Measurements from ENCODE around the gene NASP.
"Not testable (repeated sequence)": the region's sequence is repeated elsewhere in the genome, so short reads cannot be mapped to it uniquely, and the experiment has no call there.

The NASP gene

GRCh38 chr1:45569962-45570581 lies 13.8 kb upstream of the NASP start:
- DNase-seq, result peak; percentile 79

GRCh38 chr1:45570631-45571030 lies 13.2 kb upstream of the NASP start:
- no peak for DNase-seq

GRCh38 chr1:45573231-45573804 lies 10.5 kb upstream of the NASP start:
- no peak for DNase-seq

GRCh38 chr1:45574105-45574626 lies 9.7 kb upstream of the NASP start:
- DNase-seq, result no peak

GRCh38 chr1:45583264-45583665 lies 576 bp upstream of the NASP start:
- DNase-seq, result peak; percentile 98

GRCh38 chr1:45584351-45585109 lies 689 bp downstream of the NASP start:
- peak; percentile 95 for DNase-seq

- DNase-seq, result no peak
These were observed 1.2 kb downstream of the NASP start for GRCh38 chr1:45585110-45585426.

GRCh38 chr1:45585496-45586075 lies 1.7 kb downstream of the NASP start:
- no peak for DNase-seq

- DNase-seq, result no peak
These were observed 2.9 kb downstream of the NASP start for GRCh38 chr1:45586769-45587168.

- no peak for DNase-seq
These were observed 6.0 kb downstream of the NASP start for GRCh38 chr1:45589861-45590260.

- DNase-seq, result no peak
These were observed 10.6 kb downstream of the NASP start for GRCh38 chr1:45594412-45594811.

- DNase-seq, result not testable (repeated sequence)
These were observed 12.9 kb downstream of the NASP start for GRCh38 chr1:45596765-45597164.

- DNase-seq, result no peak
These were observed 20.4 kb downstream of the NASP start for GRCh38 chr1:45604239-45604638.

GRCh38 chr1:45607404-45608074 lies 23.7 kb downstream of the NASP start:
- DNase-seq, result no peak

- DNase-seq, result no peak
These were observed 24.6 kb downstream of the NASP start for GRCh38 chr1:45608175-45609156.

- DNase-seq, result no peak
These were observed 26.9 kb downstream of the NASP start for GRCh38 chr1:45610589-45611226.

GRCh38 chr1:45612941-45613579 lies 29.2 kb downstream of the NASP start:
- DNase-seq, result no peak

GRCh38 chr1:45615885-45616284 lies 32.0 kb downstream of the NASP start:
- DNase-seq, result no peak

GRCh38 chr1:45617618-45618017 lies 33.8 kb downstream of the NASP start:
- DNase-seq, result no peak

- no peak for DNase-seq
These were observed 35.5 kb downstream of the NASP start for GRCh38 chr1:45619149-45619921.

Measured in femur (tissue), 1 donor.